Measurements from ENCODE around the gene RXYLT1.

GRCh38 chr12:63770375-63770774 lies 9.3 kb upstream of the RXYLT1 start:
- TF ChIP-seq CTCF (IDR thresholded peaks at IDR 0.05; ENCODE audit: low read depth, low read length, poor library complexity, severe bottlenecking): no peak
- no peak for TF ChIP-seq EZH2phosphoT487 (IDR thresholded peaks at IDR 0.05; ENCODE audit: borderline replicate concordance, low read length)

All from DOHH2 (cell line).